B cell (primary cell): ENCODE data around the gene PARD3. TPM values are rescaled to one million over a fixed set of nuclear protein-coding genes. Genes with fewer than 3 reads are reported as not detected.

Experiments
- ATAC-seq: fragments of 200-7000 bp; cut with Tn5 transposase; one replicate; pipeline ENCODE4 v1.10.0; 2021; ENCODE audit warnings: low read depth, mild to moderate bottlenecking, moderate number of reproducible peaks, moderate library complexity
- CTCF ChIA-PET: fragments of 350-600 bp; sonication (Branson Sonifier 250); formaldehyde crosslinking; loops from one replicate; lab custom pipeline; 2021; ENCODE audit warnings: antibody characterized with exemption, inconsistent platforms; lab: Charles Lee
- POLR2A ChIA-PET: fragments of 350-600 bp; sonication (Branson Sonifier 250); formaldehyde crosslinking; loops from one replicate; lab custom pipeline; 2021; ENCODE audit warnings: antibody characterized with exemption; lab: Charles Lee
- DNase-seq: peaks from one replicate; pipeline ENCODE4 v3.0.0; 2013
- H2AFZ ChIP-seq: 2 replicates; pipeline ENCODE4 v1.6.1; 2012; ENCODE audit warnings: mild to moderate bottlenecking, low read depth, low read length; ENCODE audit not compliant: insufficient read depth, poor library complexity, severe bottlenecking
- H3K27ac ChIP-seq, 2 donors: 1 replicate in 1 of 2; 2 replicates in 1 of 2; pipeline ENCODE4 v1.5.1; 2012 to 2013; ENCODE audit warnings: low read length in 2 of 2, mild to moderate bottlenecking in 2 of 2, moderate library complexity in 1 of 2
- H3K27me3 ChIP-seq, 4 experiments: fragments of 200-600 bp in 1 of 4; sonication (generic) in 1 of 4; replicated peaks in 1 of 4; 1 replicate in 2 of 4; 2 replicates in 2 of 4; pipeline versions ENCODE4 v1.6.1 to v1.7.0; 2013 to 2016; ENCODE audit warnings: low read length in 3 of 4, mild to moderate bottlenecking in 2 of 4, mixed read lengths in 1 of 4, moderate library complexity in 1 of 4; ENCODE audit not compliant: insufficient read depth in 4 of 4, control insufficient read depth in 3 of 4; ENCODE audit errors: control extremely low read depth in 1 of 4
- H3K36me3 ChIP-seq, 2 experiments: replicated peaks in 1 of 2; 1 replicate in 1 of 2; 2 replicates in 1 of 2; pipeline versions ENCODE4 v1.6.1 to v1.7.1; 2013; ENCODE audit warnings: low read length in 1 of 2; ENCODE audit not compliant: insufficient read depth in 2 of 2, control insufficient read depth in 1 of 2; ENCODE audit errors: control extremely low read depth in 1 of 2, extremely low read depth in 1 of 2
- H3K4me1 ChIP-seq, 2 donors: fragments of 200-600 bp in 1 of 2; sonication (generic) in 1 of 2; 1 replicate in 1 of 2; 2 replicates in 1 of 2; pipeline versions ENCODE4 v1.5.1 to v1.6.1; 2013 to 2017; ENCODE audit warnings: low read length in 2 of 2; ENCODE audit not compliant: control insufficient read depth in 2 of 2, insufficient read depth in 2 of 2
- H3K4me2 ChIP-seq: replicated peaks from 2 replicates; pipeline ENCODE3; 2012; ENCODE audit warnings: mild to moderate bottlenecking, low read depth, low read length; ENCODE audit not compliant: poor library complexity, severe bottlenecking
- H3K4me3 ChIP-seq, 5 experiments: fragments of 200-600 bp in 1 of 5; sonication (generic) in 1 of 5; 1 replicate in 3 of 5; 2 replicates in 2 of 5; pipeline versions ENCODE4 v1.5.1 to v1.7.0; 2011 to 2016; ENCODE audit warnings: low read length in 4 of 5, mild to moderate bottlenecking in 4 of 5, low read depth in 2 of 5, control low read depth in 1 of 5, moderate library complexity in 1 of 5; ENCODE audit not compliant: insufficient read depth in 1 of 5; ENCODE audit errors: control extremely low read depth in 1 of 5, extremely low read depth in 1 of 5
- H3K79me2 ChIP-seq: fragments of 200-600 bp; sonication (generic); one replicate; pipeline ENCODE4 v1.6.0; 2016; ENCODE audit warnings: low read length; ENCODE audit not compliant: control insufficient read depth, insufficient read depth
- H3K9ac ChIP-seq: fragments of 200-600 bp; sonication (generic); 2 replicates; pipeline ENCODE4 v1.6.1; 2017; ENCODE audit warnings: mild to moderate bottlenecking, low read length, moderate library complexity
- H3K9me3 ChIP-seq, 3 donors: one replicate each; pipeline versions ENCODE4 v1.6.1 to v1.7.1; 2013; ENCODE audit warnings: low read length in 2 of 3; ENCODE audit not compliant: control insufficient read depth in 2 of 3, insufficient read depth in 1 of 3; ENCODE audit errors: control extremely low read depth in 1 of 3
- H4K20me1 ChIP-seq: 2 replicates; pipeline ENCODE4 v1.6.0; 2012; ENCODE audit warnings: mild to moderate bottlenecking, low read length; ENCODE audit not compliant: insufficient read depth, control insufficient read depth, poor library complexity, severe bottlenecking
- H3K27ac Mint-ChIP-seq: one replicate; pipeline ENCODE4 v1.8.0; 2021; ENCODE audit warnings: mixed read lengths
- H3K27me3 Mint-ChIP-seq: one replicate; pipeline ENCODE4 v1.8.0; 2021; ENCODE audit warnings: mixed read lengths
- H3K4me1 Mint-ChIP-seq: one replicate; pipeline ENCODE4 v1.8.0; 2021; ENCODE audit warnings: mixed read lengths
- H3K4me3 Mint-ChIP-seq: one replicate; pipeline ENCODE4 v1.8.0; 2021; ENCODE audit warnings: mixed read lengths
- H3K9me3 Mint-ChIP-seq: one replicate; pipeline ENCODE4 v1.8.0; 2022; ENCODE audit warnings: mixed read lengths; ENCODE audit not compliant: insufficient read depth
- CTCF ChIP-seq: fragments of 200-600 bp; IDR thresholded peaks from one replicate; pipeline ENCODE4 v1.8.0; 2022; ENCODE audit warnings: antibody characterized with exemption, mild to moderate bottlenecking
- EZH2 ChIP-seq: IDR thresholded peaks from 2 replicates; pipeline ENCODE4 v1.6.1; 2012; ENCODE audit warnings: borderline replicate concordance, low read depth, mild to moderate bottlenecking, moderate library complexity, low read length; ENCODE audit not compliant: insufficient read depth, poor library complexity, severe bottlenecking
- WGBS: methylation state at CpG from one replicate; pipeline ENCODE4 v1.1.5; 2013; ENCODE audit warnings: missing lambda C conversion rate; ENCODE audit not compliant: insufficient coverage; 5-methylcytosine and 5-hydroxymethylcytosine counted together
- intact Hi-C: fragments of 100-400 bp; cut with micrococcal nuclease; formaldehyde crosslinking; loops from one replicate; pipeline ENCODE4 v1.10.0; 2022
- polyA plus RNA-seq: library from polyadenylated mRNA; depleted of rRNA; stranded (reverse); fragments of >200 nt; gene quantifications from 2 replicates; pipeline ENCODE4 v1.2.3, GENCODE V29; 2012
- total RNA-seq, 2 donors: library from RNA; stranded (reverse); fragments of 120-200 nt in 1 of 2; gene quantifications; 1 replicate in 1 of 2; 2 replicates in 1 of 2; pipeline versions ENCODE4 v1.2.3 to v1.2.4, GENCODE V29; 2013 to 2022

The PARD3 gene
- total and polyA plus RNA-seq, 2 donors (not counting 1 experiment from before 2014, with no cell fraction given) = not detected

GRCh38 chr10:34098821-34099567, 716.1 kb downstream of the PARD3 start:
- WGBS = 73% methylated on average over 5 of the region's 8 CpGs
- ChIA-PET CTCF (no interaction called here), POLR2A (no interaction called here)
- H3K4me1 ChIP-seq = no peaks in the 10 kb centered on the region
- intact Hi-C loops = no loop called here
- H3K4me3 ChIP-seq = no peak overlapping the region
- H3K4me1 Mint-ChIP-seq = no peaks in the 10 kb centered on the region
- no peak overlapping the region for H2AFZ ChIP-seq
- peaks cover 3% of the 10 kb centered on the region for H3K9me3 Mint-ChIP-seq
- DNase-seq (no peak), ATAC-seq (no peak)
- TF ChIP-seq CTCF (no peak), EZH2 (no peak)
- peaks cover 4 to 34% (median 12%) of the 10 kb centered on the region in 3 donors for H3K9me3 ChIP-seq
- H3K4me2 ChIP-seq = no peak overlapping the region
- H3K27ac ChIP-seq = no peak overlapping the region
- no peaks in the 10 kb centered on the region for H3K79me2 ChIP-seq
- no peaks in the 10 kb centered on the region for H3K36me3 ChIP-seq
- no peak overlapping the region for H3K27ac Mint-ChIP-seq
- no peaks in the 10 kb centered on the region for H3K27me3 Mint-ChIP-seq
- no peaks in the 10 kb centered on the region for H3K27me3 ChIP-seq
- H3K4me3 Mint-ChIP-seq = no peak overlapping the region
- H4K20me1 ChIP-seq = no peaks in the 10 kb centered on the region
- H3K9ac ChIP-seq = no peak overlapping the region

- no peaks in the 10 kb centered on the region for H3K4me1 ChIP-seq
- Mint-ChIP-seq H3K27me3 (no peaks in the 10 kb centered on the region), H3K9me3 (peaks cover 4% of the 10 kb centered on the region), H3K4me1 (no peaks in the 10 kb centered on the region), H3K27ac (no peak overlapping the region), H3K4me3 (no peak overlapping the region)
- peaks cover 4 to 35% (median 12%) of the 10 kb centered on the region in 3 donors for H3K9me3 ChIP-seq
- DNase-seq (no peak), ATAC-seq (no peak)
- TF ChIP-seq EZH2 (no peak), CTCF (no peak)
- H3K4me2 ChIP-seq = no peak overlapping the region
- CTCF ChIA-PET = no interaction called here
- POLR2A ChIA-PET = no interaction called here
- H3K4me3 ChIP-seq = no peak overlapping the region
- H4K20me1 ChIP-seq = no peaks in the 10 kb centered on the region
- H2AFZ ChIP-seq = no peak overlapping the region
- no peaks in the 10 kb centered on the region for H3K36me3 ChIP-seq
- intact Hi-C loops = no loop called here
- no peak overlapping the region for H3K27ac ChIP-seq
- no peaks in the 10 kb centered on the region for H3K79me2 ChIP-seq
- no peak overlapping the region for H3K9ac ChIP-seq
- H3K27me3 ChIP-seq = no peaks in the 10 kb centered on the region
Observed at GRCh38 chr10:34097682-34098081, 717.4 kb downstream of the PARD3 start.
